HUDEP-2 (cell line): ENCODE results near the gene BRD3.

Source experiments
- DNase-seq, 76 experiments: peaks; one replicate each; lab custom pipeline; 2025; ENCODE audit not compliant: unreplicated experiment in 76 of 76; lab: John Stamatoyannopoulos, UW

Gene BRD3

GRCh38 chr9:134040781-134041648 is 26.8 kb downstream of the BRD3 start:
- DNase-seq = peak in 61 of 76 experiments; percentile 3 to 64 (median 37)

GRCh38 chr9:134040176-134040565 is 27.7 kb downstream of the BRD3 start:
- no peak for DNase-seq

GRCh38 chr9:134039386-134040175 is 28.2 kb downstream of the BRD3 start:
- DNase-seq = no peak

- DNase-seq = no peak
These were observed 30.2 kb downstream of the BRD3 start for GRCh38 chr9:134037641-134038040.

- DNase-seq = no peak
These were observed 31.7 kb downstream of the BRD3 start for GRCh38 chr9:134036130-134036529.

GRCh38 chr9:134035041-134036039 is 32.5 kb downstream of the BRD3 start:
- DNase-seq = no peak

- no peak for DNase-seq
These were observed 33.4 kb downstream of the BRD3 start for GRCh38 chr9:134034215-134035040.

GRCh38 chr9:134033516-134034214 is 34.2 kb downstream of the BRD3 start:
- no peak for DNase-seq

GRCh38 chr9:134032456-134033222 is 35.2 kb downstream of the BRD3 start:
- DNase-seq = no peak

- no peak for DNase-seq
These were observed 36.0 kb downstream of the BRD3 start for GRCh38 chr9:134031783-134032182.

GRCh38 chr9:134030821-134031470 is 36.9 kb downstream of the BRD3 start:
- no peak for DNase-seq

GRCh38 chr9:134029248-134030226 is 38.3 kb downstream of the BRD3 start:
- no peak for DNase-seq

GRCh38 chr9:134028575-134029247 is 39.1 kb downstream of the BRD3 start:
- no peak for DNase-seq

GRCh38 chr9:134028076-134028475 is 39.8 kb downstream of the BRD3 start:
- no peak for DNase-seq

- DNase-seq = no peak
These were observed 40.3 kb downstream of the BRD3 start for GRCh38 chr9:134027561-134027960.

GRCh38 chr9:134026981-134027380 is 40.8 kb downstream of the BRD3 start:
- DNase-seq = no peak
